IPS-20b (cell line): ENCODE measurements around the gene H2BK1.

ENCODE experiments used
- H3K27ac ChIP-seq: one replicate; pipeline ENCODE4 v1.5.1; 2013; ENCODE audit warnings: low read length
- H3K27me3 ChIP-seq: 2 replicates; pipeline ENCODE4 v1.6.1; 2013; ENCODE audit warnings: mild to moderate bottlenecking, low read length, inconsistent platforms; ENCODE audit not compliant: insufficient read depth
- H3K36me3 ChIP-seq: 2 replicates; pipeline ENCODE4 v1.6.1; 2013; ENCODE audit warnings: low read depth, mild to moderate bottlenecking, inconsistent platforms, low read length, moderate library complexity; ENCODE audit not compliant: insufficient read depth
- H3K4me1 ChIP-seq: 2 replicates; pipeline ENCODE4 v1.6.1; 2013; ENCODE audit warnings: mild to moderate bottlenecking, control low read depth, inconsistent platforms, low read length, moderate library complexity; ENCODE audit not compliant: insufficient read depth
- H3K4me3 ChIP-seq: 2 replicates; pipeline ENCODE4 v1.5.1; 2013; ENCODE audit warnings: mild to moderate bottlenecking, low read length, inconsistent platforms
- H3K9ac ChIP-seq: 2 replicates; pipeline ENCODE4 v1.6.1; 2013; ENCODE audit warnings: low read depth, mild to moderate bottlenecking, inconsistent platforms, low read length, moderate library complexity
- H3K9me3 ChIP-seq: 2 replicates; pipeline ENCODE4 v1.6.1; 2013; ENCODE audit warnings: mild to moderate bottlenecking, low read depth, low read length, inconsistent platforms; ENCODE audit not compliant: insufficient read depth

H2BK1 gene

GRCh38 chr7:151210087-151210854 is at the start of gene H2BK1:
Gene H2BK1, minus strand, starts transcription at chr7:151210488. Its CDS starts 170 bp downstream, at chr7:151210318.
- H3K9ac ChIP-seq = no peak within 1 kb of the TSS
- H3K9me3 ChIP-seq = no peaks in the 10 kb centered on the region
- no peaks in the 10 kb centered on the region; the same call in 1 of the 2 replicates for H3K27me3 ChIP-seq
- H3K27ac ChIP-seq = no peak within 1 kb of the TSS
- H3K4me1 ChIP-seq = peaks cover 4% of the 10 kb centered on the region; the same call in 1 of the 2 replicates
- peaks cover 34% of the 10 kb centered on the region for H3K36me3 ChIP-seq
- no peak within 1 kb of the TSS for H3K4me3 ChIP-seq

GRCh38 chr7:151257990-151258389 is 47.7 kb upstream of the H2BK1 start:
- Histone ChIP-seq H3K27me3 (peaks cover 50% of the 10 kb centered on the region), H3K9me3 (no peaks in the 10 kb centered on the region), H3K4me1 (peaks cover under 1% of the 10 kb centered on the region; the same call in 1 of the 2 replicates), H3K27ac (no peak overlapping the region), H3K36me3 (no peaks in the 10 kb centered on the region), H3K9ac (no peak overlapping the region), H3K4me3 (no peak overlapping the region)

- Histone ChIP-seq H3K9ac (no peak overlapping the region), H3K27ac (no peak overlapping the region), H3K4me3 (no peak overlapping the region), H3K9me3 (no peaks in the 10 kb centered on the region), H3K27me3 (peaks cover 56% of the 10 kb centered on the region), H3K4me1 (peaks cover 9% of the 10 kb centered on the region; the same call in 1 of the 2 replicates), H3K36me3 (no peaks in the 10 kb centered on the region)
Observed at GRCh38 chr7:151256410-151257045, 46.2 kb upstream of the H2BK1 start.

- Histone ChIP-seq H3K36me3 (no peaks in the 10 kb centered on the region), H3K27me3 (peaks cover 60% of the 10 kb centered on the region), H3K27ac (no peak overlapping the region), H3K4me3 (no peak overlapping the region), H3K4me1 (peaks cover 17% of the 10 kb centered on the region), H3K9ac (no peak overlapping the region), H3K9me3 (no peaks in the 10 kb centered on the region)
Observed at GRCh38 chr7:151255390-151255789, 45.1 kb upstream of the H2BK1 start.

- peaks cover 65% of the 10 kb centered on the region for H3K27me3 ChIP-seq
Observed at GRCh38 chr7:151254851-151255250, 44.6 kb upstream of the H2BK1 start.

GRCh38 chr7:151254316-151254715 is 44.0 kb upstream of the H2BK1 start:
- Histone ChIP-seq H3K27ac (no peak overlapping the region), H3K36me3 (no peaks in the 10 kb centered on the region), H3K27me3 (peaks cover 71% of the 10 kb centered on the region), H3K9me3 (no peaks in the 10 kb centered on the region), H3K9ac (no peak overlapping the region), H3K4me3 (no peak overlapping the region), H3K4me1 (peaks cover 22% of the 10 kb centered on the region)

More at GRCh38 chr7:151254851-151255250, 44.6 kb upstream of the H2BK1 start:
- no peak overlapping the region for H3K27ac ChIP-seq
- no peak overlapping the region for H3K9ac ChIP-seq
- H3K9me3 ChIP-seq = no peaks in the 10 kb centered on the region
- H3K4me1 ChIP-seq = peaks cover 19% of the 10 kb centered on the region
- H3K4me3 ChIP-seq = no peak overlapping the region
- H3K36me3 ChIP-seq = no peaks in the 10 kb centered on the region

- Histone ChIP-seq H3K9ac (no peak overlapping the region; the same call in 1 of the 2 replicates), H3K27ac (no peak overlapping the region), H3K4me1 (peaks cover 22% of the 10 kb centered on the region), H3K36me3 (no peaks in the 10 kb centered on the region), H3K27me3 (peaks cover 81% of the 10 kb centered on the region), H3K4me3 (peak overlapping the region; percentile 85), H3K9me3 (no peaks in the 10 kb centered on the region)
Observed at GRCh38 chr7:151252961-151253711, 42.8 kb upstream of the H2BK1 start.

GRCh38 chr7:151252561-151252835 is 42.2 kb upstream of the H2BK1 start:
- Histone ChIP-seq H3K27ac (peak overlapping the region; percentile 76), H3K4me3 (peak overlapping the region; percentile 85), H3K9me3 (no peaks in the 10 kb centered on the region), H3K36me3 (no peaks in the 10 kb centered on the region), H3K9ac (peak overlapping the region; percentile 83; the same call in 1 of the 2 replicates), H3K27me3 (peaks cover 82% of the 10 kb centered on the region), H3K4me1 (peaks cover 22% of the 10 kb centered on the region)

- H3K9ac ChIP-seq = peak overlapping the region; percentile 83
- H3K4me1 ChIP-seq = peaks cover 22% of the 10 kb centered on the region
- H3K27ac ChIP-seq = peak overlapping the region; percentile 76
- no peaks in the 10 kb centered on the region for H3K9me3 ChIP-seq
- H3K27me3 ChIP-seq = peaks cover 87% of the 10 kb centered on the region
- H3K36me3 ChIP-seq = no peaks in the 10 kb centered on the region
- peak overlapping the region; percentile 85 for H3K4me3 ChIP-seq
Observed at GRCh38 chr7:151251689-151252560, 41.6 kb upstream of the H2BK1 start.

GRCh38 chr7:151251328-151251688 is 41.0 kb upstream of the H2BK1 start:
- no peak overlapping the region for H3K27ac ChIP-seq
- H3K27me3 ChIP-seq = peaks cover 87% of the 10 kb centered on the region
- no peaks in the 10 kb centered on the region for H3K36me3 ChIP-seq
- H3K9ac ChIP-seq = peak overlapping the region; percentile 51; the same call in 1 of the 2 replicates
- peaks cover 22% of the 10 kb centered on the region for H3K4me1 ChIP-seq
- H3K4me3 ChIP-seq = peak overlapping the region; percentile 61; the same call in 1 of the 2 replicates
- no peaks in the 10 kb centered on the region for H3K9me3 ChIP-seq
